Measurements from ENCODE around the gene IL18BP. TPM values are rescaled to one million over a fixed set of nuclear protein-coding genes. Genes with fewer than 3 reads are reported as not detected.

Gene IL18BP
- total and polyA plus RNA-seq, 4 donors, result 3.8 to 14.3 (median 8.2) TPM

- no peaks in the 10 kb centered on the region for H3K27me3 ChIP-seq (ENCODE audit: control insufficient read depth, insufficient read depth, low read length)
- H3K9me3 ChIP-seq (ENCODE audit: control insufficient read depth, insufficient read depth, low read length), result no peaks in the 10 kb centered on the region
- no CpG with 5 or more reads among the region's 3 CpGs for WGBS (ENCODE audit: insufficient coverage)
- H3K4me3 ChIP-seq (ENCODE audit: low read depth, low read length), result no peak overlapping the region
- no peak for DNase-seq (ENCODE audit: low read depth in 4 of 6, low spot score in 6 of 6)
- peaks cover 41% of the 10 kb centered on the region for H3K36me3 ChIP-seq (ENCODE audit: control insufficient read depth, insufficient read depth, low read length)
- H3K27ac ChIP-seq (ENCODE audit: low read depth, low read length), result no peak overlapping the region
- no peaks in the 10 kb centered on the region for H3K4me1 ChIP-seq (ENCODE audit: control insufficient read depth, insufficient read depth, low read length)
Measured at GRCh38 chr11:71994786-71995185, 3.9 kb upstream of the IL18BP start.

GRCh38 chr11:71995726-71996291, 2.9 kb upstream of the IL18BP start:
- 63% methylated on average over 2 of the region's 3 CpGs for WGBS (ENCODE audit: insufficient coverage)
- no peak overlapping the region for H3K27ac ChIP-seq (ENCODE audit: low read depth, low read length)
- peak in 1 of 6 donors; percentile 46 for DNase-seq (ENCODE audit: low read depth in 4 of 6, low spot score in 6 of 6)

GRCh38 chr11:71996517-71996916, 2.2 kb upstream of the IL18BP start:
- DNase-seq (ENCODE audit: low read depth in 4 of 6, low spot score in 6 of 6), result no peak
- H3K27ac ChIP-seq (ENCODE audit: low read depth, low read length), result no peak overlapping the region
- no peaks in the 10 kb centered on the region for H3K9me3 ChIP-seq (ENCODE audit: control insufficient read depth, insufficient read depth, low read length)
- no CpG with 5 or more reads among the region's 4 CpGs for WGBS (ENCODE audit: insufficient coverage)
- no peak overlapping the region for H3K4me3 ChIP-seq (ENCODE audit: low read depth, low read length)
- peaks cover 58% of the 10 kb centered on the region for H3K36me3 ChIP-seq (ENCODE audit: control insufficient read depth, insufficient read depth, low read length)
- H3K4me1 ChIP-seq (ENCODE audit: control insufficient read depth, insufficient read depth, low read length), result peaks cover 11% of the 10 kb centered on the region
- H3K27me3 ChIP-seq (ENCODE audit: control insufficient read depth, insufficient read depth, low read length), result no peaks in the 10 kb centered on the region

More at GRCh38 chr11:71995726-71996291, 2.9 kb upstream of the IL18BP start:
- Histone ChIP-seq H3K4me3 (ENCODE audit: low read depth, low read length) (no peak overlapping the region), H3K27me3 (ENCODE audit: control insufficient read depth, insufficient read depth, low read length) (no peaks in the 10 kb centered on the region), H3K9me3 (ENCODE audit: control insufficient read depth, insufficient read depth, low read length) (no peaks in the 10 kb centered on the region), H3K36me3 (ENCODE audit: control insufficient read depth, insufficient read depth, low read length) (peaks cover 51% of the 10 kb centered on the region), H3K4me1 (ENCODE audit: control insufficient read depth, insufficient read depth, low read length) (peaks cover 3% of the 10 kb centered on the region)

GRCh38 chr11:71996946-71997345, 1.8 kb upstream of the IL18BP start:
- Histone ChIP-seq H3K36me3 (ENCODE audit: control insufficient read depth, insufficient read depth, low read length) (peaks cover 59% of the 10 kb centered on the region), H3K4me1 (ENCODE audit: control insufficient read depth, insufficient read depth, low read length) (peaks cover 15% of the 10 kb centered on the region), H3K9me3 (ENCODE audit: control insufficient read depth, insufficient read depth, low read length) (no peaks in the 10 kb centered on the region), H3K4me3 (ENCODE audit: low read depth, low read length) (no peak overlapping the region), H3K27ac (ENCODE audit: low read depth, low read length) (no peak overlapping the region), H3K27me3 (ENCODE audit: control insufficient read depth, insufficient read depth, low read length) (no peaks in the 10 kb centered on the region)
- no peak for DNase-seq (ENCODE audit: low read depth in 4 of 6, low spot score in 6 of 6)
- WGBS (ENCODE audit: insufficient coverage), result 98% methylated on average over 4 of the region's 8 CpGs

GRCh38 chr11:71997594-71997993, 1.1 kb upstream of the IL18BP start:
- Histone ChIP-seq H3K36me3 (ENCODE audit: control insufficient read depth, insufficient read depth, low read length) (peaks cover 64% of the 10 kb centered on the region), H3K4me1 (ENCODE audit: control insufficient read depth, insufficient read depth, low read length) (peaks cover 17% of the 10 kb centered on the region), H3K27me3 (ENCODE audit: control insufficient read depth, insufficient read depth, low read length) (no peaks in the 10 kb centered on the region), H3K9me3 (ENCODE audit: control insufficient read depth, insufficient read depth, low read length) (no peaks in the 10 kb centered on the region), H3K4me3 (ENCODE audit: low read depth, low read length) (no peak overlapping the region), H3K27ac (ENCODE audit: low read depth, low read length) (no peak overlapping the region)
- no peak for DNase-seq (ENCODE audit: low read depth in 4 of 6, low spot score in 6 of 6)
- 93% methylated on average over 3 of the region's 3 CpGs for WGBS (ENCODE audit: insufficient coverage)

- H3K4me1 ChIP-seq (ENCODE audit: control insufficient read depth, insufficient read depth, low read length), result peaks cover 17% of the 10 kb centered on the region
- WGBS (ENCODE audit: insufficient coverage), result no CpG with 5 or more reads among the region's 2 CpGs
- no peaks in the 10 kb centered on the region for H3K27me3 ChIP-seq (ENCODE audit: control insufficient read depth, insufficient read depth, low read length)
- no peak overlapping the region for H3K4me3 ChIP-seq (ENCODE audit: low read depth, low read length)
- peaks cover 69% of the 10 kb centered on the region for H3K36me3 ChIP-seq (ENCODE audit: control insufficient read depth, insufficient read depth, low read length)
- no peak overlapping the region for H3K27ac ChIP-seq (ENCODE audit: low read depth, low read length)
- no peak for DNase-seq (ENCODE audit: low read depth in 4 of 6, low spot score in 6 of 6)
- no peaks in the 10 kb centered on the region for H3K9me3 ChIP-seq (ENCODE audit: control insufficient read depth, insufficient read depth, low read length)
Measured at GRCh38 chr11:71998061-71998460, 648 bp upstream of the IL18BP start.

- H3K36me3 ChIP-seq (ENCODE audit: control insufficient read depth, insufficient read depth, low read length), result peaks cover 82% of the 10 kb centered on the region
- no peaks in the 10 kb centered on the region for H3K27me3 ChIP-seq (ENCODE audit: control insufficient read depth, insufficient read depth, low read length)
- H3K9me3 ChIP-seq (ENCODE audit: control insufficient read depth, insufficient read depth, low read length), result no peaks in the 10 kb centered on the region
- no peak overlapping the region for H3K4me3 ChIP-seq (ENCODE audit: low read depth, low read length)
- no peak overlapping the region for H3K27ac ChIP-seq (ENCODE audit: low read depth, low read length)
- 69% methylated on average over 2 of the region's 2 CpGs for WGBS (ENCODE audit: insufficient coverage)
- H3K4me1 ChIP-seq (ENCODE audit: control insufficient read depth, insufficient read depth, low read length), result peaks cover 17% of the 10 kb centered on the region
- DNase-seq (ENCODE audit: low read depth in 4 of 6, low spot score in 6 of 6), result no peak
Measured at GRCh38 chr11:71999362-71999761, 653 bp downstream of the IL18BP start.

- Histone ChIP-seq H3K4me1 (ENCODE audit: control insufficient read depth, insufficient read depth, low read length) (peaks cover 17% of the 10 kb centered on the region), H3K27me3 (ENCODE audit: control insufficient read depth, insufficient read depth, low read length) (no peaks in the 10 kb centered on the region), H3K9me3 (ENCODE audit: control insufficient read depth, insufficient read depth, low read length) (no peaks in the 10 kb centered on the region), H3K4me3 (ENCODE audit: low read depth, low read length) (no peak overlapping the region), H3K27ac (ENCODE audit: low read depth, low read length) (no peak overlapping the region), H3K36me3 (ENCODE audit: control insufficient read depth, insufficient read depth, low read length) (peaks cover 85% of the 10 kb centered on the region)
- DNase-seq (ENCODE audit: low read depth in 4 of 6, low spot score in 6 of 6), result no peak
- WGBS (ENCODE audit: insufficient coverage), result 92% methylated on average over 5 of the region's 8 CpGs
Measured at GRCh38 chr11:71999798-72000197, 1.1 kb downstream of the IL18BP start.

GRCh38 chr11:72000202-72000867, 1.6 kb downstream of the IL18BP start:
- H3K9me3 ChIP-seq (ENCODE audit: control insufficient read depth, insufficient read depth, low read length), result no peaks in the 10 kb centered on the region
- H3K27ac ChIP-seq (ENCODE audit: low read depth, low read length), result no peak overlapping the region
- no peak for DNase-seq (ENCODE audit: low read depth in 4 of 6, low spot score in 6 of 6)
- H3K27me3 ChIP-seq (ENCODE audit: control insufficient read depth, insufficient read depth, low read length), result no peaks in the 10 kb centered on the region
- H3K36me3 ChIP-seq (ENCODE audit: control insufficient read depth, insufficient read depth, low read length), result peaks cover 86% of the 10 kb centered on the region
- H3K4me1 ChIP-seq (ENCODE audit: control insufficient read depth, insufficient read depth, low read length), result peaks cover 21% of the 10 kb centered on the region
- no peak overlapping the region for H3K4me3 ChIP-seq (ENCODE audit: low read depth, low read length)
- WGBS (ENCODE audit: insufficient coverage), result 91% methylated on average over 9 of the region's 10 CpGs

- 85% methylated on average over 8 of the region's 11 CpGs for WGBS (ENCODE audit: insufficient coverage)
- no peaks in the 10 kb centered on the region for H3K9me3 ChIP-seq (ENCODE audit: control insufficient read depth, insufficient read depth, low read length)
- DNase-seq (ENCODE audit: low read depth in 4 of 6, low spot score in 6 of 6), result no peak
- H3K27me3 ChIP-seq (ENCODE audit: control insufficient read depth, insufficient read depth, low read length), result no peaks in the 10 kb centered on the region
- H3K36me3 ChIP-seq (ENCODE audit: control insufficient read depth, insufficient read depth, low read length), result peaks cover 89% of the 10 kb centered on the region
- H3K4me1 ChIP-seq (ENCODE audit: control insufficient read depth, insufficient read depth, low read length), result peaks cover 21% of the 10 kb centered on the region
- H3K4me3 ChIP-seq (ENCODE audit: low read depth, low read length), result no peak overlapping the region
- no peak overlapping the region for H3K27ac ChIP-seq (ENCODE audit: low read depth, low read length)
Measured at GRCh38 chr11:72001285-72001684, 2.6 kb downstream of the IL18BP start.
